Measurements from ENCODE around the gene CNTRL. TPM values are rescaled to one million over a fixed set of nuclear protein-coding genes. Genes with fewer than 3 reads are reported as not detected.
"Not testable (repeated sequence)": the region's sequence is repeated elsewhere in the genome, so short reads cannot be mapped to it uniquely, and the experiment has no call there.

Gene CNTRL
- total RNA-seq, 1 experiment from 2014 or later: 4.7 TPM

- no peak for DNase-seq (ENCODE audit: low spot score)
Measured at GRCh38 chr9:121069396-121069795, 5.4 kb upstream of the CNTRL start.

- DNase-seq (ENCODE audit: low spot score): no peak
Measured at GRCh38 chr9:121071370-121071755, 3.4 kb upstream of the CNTRL start.

DNA sequence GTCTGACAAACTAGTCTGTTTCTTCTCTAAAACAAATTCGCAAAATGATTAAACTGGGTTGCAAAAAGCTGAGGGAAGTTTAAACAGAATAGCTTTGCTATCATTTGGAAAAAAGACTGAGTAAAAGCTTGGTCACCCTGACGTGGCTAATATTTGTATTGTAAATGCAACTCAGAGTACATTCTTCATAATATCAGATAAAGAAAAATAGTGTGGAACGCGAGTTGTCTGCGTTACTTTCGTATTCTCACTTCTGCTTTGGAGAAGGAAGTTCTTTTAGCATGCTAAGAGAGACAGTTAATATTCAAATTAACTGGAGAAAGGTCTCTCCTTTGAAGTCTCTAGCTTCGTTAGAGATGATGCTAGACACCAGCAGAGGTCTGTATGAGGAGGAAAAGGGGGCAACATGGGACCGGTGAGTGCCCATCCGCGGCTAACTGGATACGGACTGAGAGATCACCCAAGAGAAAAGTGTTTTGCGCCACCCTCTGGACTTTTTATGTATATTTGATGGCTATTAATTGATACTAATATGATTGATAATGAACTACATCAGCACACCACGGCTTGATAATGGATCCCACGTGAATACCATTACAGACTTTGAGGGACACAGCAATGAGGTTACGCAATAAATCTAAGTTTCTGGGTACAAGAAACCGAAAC, 2.9 kb upstream of the CNTRL start:
- DNase-seq (ENCODE audit: low spot score): no peak

- DNase-seq (ENCODE audit: low spot score): no peak
Measured at GRCh38 chr9:121073038-121073437, 1.7 kb upstream of the CNTRL start.

DNA sequence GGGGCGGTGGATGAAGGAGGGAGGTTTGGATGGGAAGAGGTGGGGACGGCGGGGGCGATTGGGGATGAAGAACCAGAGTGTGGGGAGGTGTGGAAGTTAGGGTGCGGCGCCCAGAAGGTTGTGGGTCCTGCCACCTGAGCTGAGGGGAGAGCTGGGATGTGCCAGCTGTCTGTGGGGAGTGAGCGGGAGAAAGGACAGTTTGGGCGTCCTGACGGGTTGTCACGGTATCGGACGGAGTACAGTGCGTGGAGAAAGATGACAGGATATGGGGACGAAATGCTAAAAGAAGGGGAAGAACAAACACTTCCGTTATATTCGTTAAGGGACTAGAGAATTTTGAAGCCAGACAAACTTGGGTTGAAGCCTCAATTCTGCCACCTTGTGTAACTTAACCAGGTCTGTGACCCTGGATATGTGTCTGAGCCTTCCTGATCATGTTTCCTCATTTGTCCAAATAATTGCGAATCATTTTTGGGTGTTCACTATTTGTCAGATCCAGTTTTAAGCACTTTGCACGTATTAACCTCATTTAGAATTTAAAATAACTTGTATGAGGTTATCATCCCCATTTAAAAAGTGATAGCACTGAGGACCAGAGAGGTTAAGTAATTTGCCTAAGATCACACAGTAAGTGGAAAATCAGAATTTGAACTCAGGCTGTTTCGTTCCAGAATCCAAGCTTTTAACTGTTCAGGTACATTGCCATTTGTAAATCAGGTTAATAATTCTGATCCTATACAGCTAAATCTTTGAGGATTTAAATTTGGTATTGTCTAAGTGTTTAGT, 689 bp downstream of the CNTRL start:
- DNase-seq (ENCODE audit: low spot score): peak; percentile 63

DNA sequence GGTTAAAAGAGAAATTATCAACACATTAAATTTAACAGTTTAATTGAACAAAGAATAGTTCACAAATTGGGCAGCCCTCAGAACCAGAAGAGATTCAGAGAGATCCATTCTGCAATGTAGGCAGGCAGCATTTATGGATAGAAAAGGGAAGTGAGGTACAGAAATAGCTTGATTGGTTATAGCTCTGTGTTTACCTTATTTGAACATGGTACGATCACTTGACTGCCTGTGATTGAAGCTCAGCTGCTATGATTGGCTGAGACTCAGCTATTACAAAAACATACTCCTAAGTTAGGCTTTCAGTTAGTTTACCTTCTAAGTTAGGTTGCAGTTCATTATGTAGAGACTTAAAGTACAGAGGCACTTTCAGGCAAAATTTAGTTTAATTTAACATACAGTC, 7.3 kb downstream of the CNTRL start:
- DNase-seq (ENCODE audit: low spot score): no peak

GRCh38 chr9:121085661-121086060, 10.9 kb downstream of the CNTRL start:
- DNase-seq (ENCODE audit: low spot score): no peak

GRCh38 chr9:121088576-121088975, 13.8 kb downstream of the CNTRL start:
- DNase-seq (ENCODE audit: low spot score): no peak

DNA sequence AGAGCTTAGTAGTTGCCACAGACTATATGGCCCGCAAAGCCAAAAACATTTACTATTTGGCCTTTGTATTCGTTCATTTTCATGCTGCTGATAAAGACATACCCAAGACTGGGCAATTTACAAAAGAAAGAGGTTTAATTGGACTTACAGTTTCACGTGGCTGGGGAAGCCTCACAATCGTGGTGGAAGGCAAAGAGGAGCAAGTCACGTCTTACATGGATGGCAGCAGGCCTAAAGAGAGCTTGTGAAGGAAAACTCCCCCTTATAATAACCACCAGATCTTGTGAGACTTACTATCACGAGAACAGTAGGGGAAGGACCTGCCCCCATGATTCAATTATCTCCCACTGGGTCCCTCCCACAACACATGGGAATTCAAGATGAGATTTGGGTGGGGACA, 16.0 kb downstream of the CNTRL start:
- not testable (repeated sequence) for DNase-seq (ENCODE audit: low spot score)

- no peak for DNase-seq (ENCODE audit: low spot score)
Measured at GRCh38 chr9:121095057-121095456, 20.3 kb downstream of the CNTRL start.

GRCh38 chr9:121098567-121099198, 23.9 kb downstream of the CNTRL start:
- DNase-seq (ENCODE audit: low spot score): no peak

DNA sequence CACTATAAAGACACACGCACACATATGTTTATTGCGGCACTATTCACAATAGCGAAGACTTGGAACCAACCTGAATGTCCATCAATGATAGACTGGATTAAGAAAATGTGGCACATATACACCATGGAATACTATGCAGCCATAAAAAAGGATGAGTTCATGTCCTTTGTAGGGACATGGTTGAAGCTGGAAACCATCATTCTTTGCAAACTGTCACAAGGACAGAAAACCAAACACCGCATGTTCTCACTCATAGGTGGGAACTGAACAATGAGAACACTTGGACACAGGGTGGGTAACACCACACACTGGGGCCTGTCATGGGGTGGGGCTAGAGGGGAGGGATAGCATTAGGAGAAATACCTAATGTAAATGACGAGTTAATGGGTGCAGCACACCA, 29.3 kb downstream of the CNTRL start:
- not testable (repeated sequence) for DNase-seq (ENCODE audit: low spot score)

DNA sequence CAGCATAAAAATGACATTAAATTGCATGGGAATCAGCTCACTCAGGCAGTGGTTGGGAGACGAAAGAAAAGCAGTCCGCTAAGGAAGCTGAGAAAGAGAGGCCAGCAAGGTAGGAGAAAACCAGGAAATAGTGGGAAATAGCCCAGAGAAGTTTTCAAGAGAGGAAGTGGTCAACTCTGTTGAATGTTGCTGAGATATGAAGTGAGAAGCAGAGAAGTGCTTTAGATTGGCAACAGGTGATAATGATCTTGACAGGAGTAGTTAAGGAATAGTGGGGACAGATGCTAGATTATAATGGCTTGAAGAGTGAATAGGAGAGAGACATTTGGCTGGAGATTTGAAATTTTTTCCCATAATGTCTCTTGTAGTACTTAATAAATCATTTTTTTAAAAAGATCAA, 30.8 kb downstream of the CNTRL start:
- no peak for DNase-seq (ENCODE audit: low spot score)

DNA sequence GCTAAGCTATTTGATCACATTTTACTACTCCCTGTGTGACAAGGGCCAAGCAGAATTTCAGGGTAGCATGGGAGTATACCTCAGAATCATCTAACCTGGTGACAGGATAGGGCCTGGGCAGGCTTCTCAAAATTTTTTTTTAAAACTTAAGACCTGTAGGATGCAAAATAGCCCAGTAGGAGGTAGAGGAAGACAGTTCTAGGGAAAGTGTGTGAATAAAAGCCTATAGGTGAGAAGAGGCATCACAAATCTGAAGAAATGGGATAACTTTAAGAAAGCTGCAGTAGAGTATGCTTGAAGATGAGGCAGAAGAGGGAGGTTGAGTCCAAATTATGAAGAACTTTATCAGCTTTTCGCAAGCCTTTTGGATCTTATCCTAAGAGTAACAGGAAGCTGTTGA, 32.3 kb downstream of the CNTRL start:
- peak; percentile 23 for DNase-seq (ENCODE audit: low spot score)

DNA sequence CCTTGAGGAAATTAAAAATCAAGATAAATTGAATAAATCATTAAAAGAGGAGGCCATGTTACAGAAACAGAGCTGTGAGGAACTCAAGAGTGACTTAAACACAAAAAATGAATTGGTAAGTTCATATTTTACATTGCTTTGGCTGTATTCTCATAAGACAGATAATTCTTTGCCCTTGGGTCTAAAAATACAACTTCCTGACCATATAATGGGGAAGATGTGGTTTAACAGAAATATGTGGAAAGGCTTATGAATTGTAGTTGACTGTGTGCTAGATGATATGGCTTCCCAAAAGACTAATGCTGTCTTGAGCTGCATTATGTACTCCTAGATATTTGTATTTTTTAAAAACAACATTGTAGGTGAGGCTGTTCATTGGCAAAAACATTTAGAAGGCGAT, 33.1 kb downstream of the CNTRL start:
- DNase-seq (ENCODE audit: low spot score): no peak

DNA sequence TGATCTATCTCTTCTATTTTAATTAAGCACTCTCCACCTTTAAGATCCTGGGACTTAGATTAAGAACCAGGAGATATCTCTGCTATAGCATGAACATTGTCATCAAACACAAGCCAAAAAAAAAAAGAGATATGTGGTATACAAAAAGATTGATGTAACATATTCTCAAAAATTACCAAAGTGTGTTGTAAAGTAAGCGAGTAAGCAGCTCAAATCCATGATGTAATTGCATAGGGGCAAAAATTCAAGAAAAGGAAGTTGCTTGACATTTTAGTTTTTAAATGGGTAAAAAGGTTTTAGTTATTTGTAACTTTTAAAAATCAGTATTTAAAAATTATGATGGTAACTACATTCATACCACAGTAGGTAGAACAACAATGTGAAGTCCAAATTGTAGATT, 40.7 kb downstream of the CNTRL start:
- no peak for DNase-seq (ENCODE audit: low spot score)

DNA sequence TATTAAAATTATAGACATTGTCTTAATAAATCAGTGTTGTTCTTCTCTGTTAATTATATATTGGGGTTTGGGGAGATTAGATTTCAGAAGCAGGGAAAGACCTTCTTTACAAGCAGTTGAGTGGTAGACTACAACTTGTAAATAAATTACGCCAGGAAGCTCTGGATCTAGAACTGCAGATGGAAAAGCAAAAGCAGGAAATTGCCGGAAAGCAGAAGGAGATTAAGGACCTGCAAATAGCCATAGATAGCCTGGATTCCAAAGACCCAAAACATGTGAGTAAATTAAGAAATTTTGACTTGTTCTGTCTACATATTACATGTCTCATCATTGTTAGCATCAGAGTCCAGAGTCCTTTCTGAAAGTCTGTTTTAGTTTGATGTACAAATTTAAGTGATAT, 43.5 kb downstream of the CNTRL start:
- no peak for DNase-seq (ENCODE audit: low spot score)

- DNase-seq (ENCODE audit: low spot score): no peak
Measured at GRCh38 chr9:121120386-121120785, 45.6 kb downstream of the CNTRL start.

DNA sequence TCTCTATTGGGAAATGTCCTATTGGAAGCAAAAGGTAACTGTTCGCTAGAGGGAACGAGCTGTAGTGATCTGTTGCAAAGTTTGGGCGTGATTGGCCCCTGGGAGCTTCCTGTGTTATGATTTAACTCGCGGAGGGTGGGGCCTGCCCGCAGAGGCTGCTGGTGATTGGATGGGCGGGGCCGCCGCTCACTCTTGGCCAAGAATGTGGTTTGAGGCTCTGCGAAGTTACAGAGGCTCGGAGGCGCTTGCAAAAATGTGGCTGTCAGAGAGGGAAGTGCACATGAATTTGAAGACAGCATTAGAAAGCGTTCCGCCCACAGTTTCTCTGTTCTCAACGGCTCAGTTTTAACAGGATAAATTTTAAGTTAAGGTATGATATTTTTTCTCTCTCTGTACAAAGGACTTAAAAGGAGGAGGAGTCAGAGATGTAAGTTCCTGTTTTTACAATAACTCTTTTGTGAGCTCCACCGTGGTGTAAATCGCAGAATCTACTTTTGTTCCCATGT, 46.9 kb downstream of the CNTRL start:
- peak; percentile 95 for DNase-seq (ENCODE audit: low spot score)

DNA sequence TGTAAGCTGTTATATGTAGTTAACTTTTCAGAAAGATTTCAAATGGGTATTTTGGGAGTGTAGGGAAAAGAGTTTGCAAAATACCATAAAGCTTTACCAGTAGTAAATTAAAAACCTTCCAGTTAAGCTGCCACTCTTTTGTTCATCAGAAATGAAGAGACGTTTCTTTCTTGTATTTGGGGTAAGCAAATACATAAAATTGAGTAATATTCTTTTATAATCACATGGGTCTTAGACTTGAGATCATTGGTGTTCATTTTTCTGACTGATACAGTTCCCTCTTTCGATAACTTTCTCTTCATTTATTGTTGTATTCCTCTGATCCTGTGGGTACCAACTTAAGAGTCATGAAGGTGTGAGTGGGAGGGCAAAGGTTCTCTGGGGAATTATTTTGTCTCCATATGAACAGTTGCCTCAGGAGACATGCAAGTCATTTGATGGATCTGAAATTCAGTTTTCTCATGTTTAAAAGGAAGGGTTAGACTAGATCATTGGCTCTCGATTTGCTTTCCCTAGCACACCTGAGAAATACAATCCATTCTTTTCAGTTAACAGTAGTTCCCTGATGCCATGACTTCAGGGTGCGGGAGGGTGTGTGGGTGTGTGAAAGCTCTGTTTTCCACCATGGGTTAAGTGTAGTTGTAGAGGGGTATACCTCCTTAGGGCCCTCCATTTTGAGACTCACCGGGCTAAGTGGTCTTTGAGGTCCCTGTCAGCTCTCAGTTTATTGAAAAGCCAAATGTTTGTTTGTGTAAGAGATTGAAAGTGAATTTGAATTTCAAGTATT, 47.7 kb downstream of the CNTRL start:
- no peak for DNase-seq (ENCODE audit: low spot score)

DNA sequence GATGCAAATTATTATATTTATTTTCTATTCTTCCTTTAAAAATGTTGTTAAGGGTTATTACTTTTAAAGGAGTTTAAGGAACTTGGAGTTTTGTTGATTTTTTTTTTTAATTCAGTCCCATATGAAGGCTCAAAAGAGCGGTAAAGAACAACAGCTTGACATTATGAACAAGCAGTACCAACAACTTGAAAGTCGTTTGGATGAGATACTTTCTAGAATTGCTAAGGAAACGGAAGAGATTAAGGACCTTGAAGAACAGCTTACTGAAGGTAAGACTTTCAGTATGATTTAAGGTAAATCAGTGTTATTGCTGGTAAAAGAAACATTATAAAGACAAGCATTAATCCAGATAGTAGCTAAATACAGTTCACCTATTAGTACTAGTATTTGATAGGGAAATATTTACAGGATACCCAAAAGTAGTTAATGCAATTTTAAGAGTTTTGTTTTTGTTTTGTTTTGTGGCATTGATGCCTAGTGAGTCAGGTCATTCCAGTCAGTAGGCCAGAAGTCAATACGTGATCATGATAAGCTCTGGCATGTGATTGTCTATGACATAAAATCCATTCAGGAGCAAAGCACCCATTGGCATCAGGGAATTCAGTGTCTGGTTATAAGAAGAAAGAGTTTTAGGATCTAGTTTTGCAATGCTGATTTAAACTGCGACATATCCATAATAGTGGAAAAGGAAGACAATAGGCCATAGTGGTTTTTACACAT, 49.2 kb downstream of the CNTRL start:
- DNase-seq (ENCODE audit: low spot score): no peak
